Upper lobe of left lung (tissue), 6 donors: ENCODE measurements around the gene ZNF385D. TPM values are rescaled to one million over a fixed set of nuclear protein-coding genes. Genes with fewer than 3 reads are reported as not detected.

Experiments
- ATAC-seq, 2 donors: fragments of 200-7000 bp; cut with Tn5 transposase; one replicate each; pipeline ENCODE4 v1.9.1; 2022; ENCODE audit warnings: mild to moderate bottlenecking in 2 of 2, moderate library complexity in 2 of 2; ENCODE audit not compliant: low FRiP score in 2 of 2
- DNase-seq, 2 donors: peaks; one replicate each; pipeline ENCODE4 v3.0.0-alpha.2; 2019 to 2020
- H3K27ac ChIP-seq, 4 donors: fragments of 200-600 bp; sonication (generic); one replicate each; pipeline ENCODE4 v1.5.1; 2016 to 2019
- H3K27me3 ChIP-seq, 4 donors: fragments of 200-600 bp; sonication (generic); one replicate each; pipeline ENCODE4 v1.5.1; 2017 to 2019
- H3K36me3 ChIP-seq, 4 donors: fragments of 200-600 bp; sonication (generic); one replicate each; pipeline ENCODE4 v1.5.1; 2016 to 2019
- H3K4me1 ChIP-seq, 4 donors: fragments of 200-600 bp; sonication (generic); one replicate each; pipeline ENCODE4 v1.5.1; 2018 to 2019
- H3K4me3 ChIP-seq, 4 donors: fragments of 200-600 bp; sonication (generic); one replicate each; pipeline ENCODE4 v1.5.1; 2017 to 2019; ENCODE audit warnings: mild to moderate bottlenecking in 2 of 4, moderate library complexity in 1 of 4
- H3K9me3 ChIP-seq, 4 donors: fragments of 200-600 bp; sonication (generic); one replicate each; pipeline ENCODE4 v1.5.1; 2018 to 2019
- EP300 ChIP-seq, 4 donors: sonication (generic); formaldehyde crosslinking; IDR thresholded peaks; one replicate each; pipeline ENCODE4 v1.5.1; 2017; ENCODE audit warnings: antibody characterized with exemption in 4 of 4, control low read depth in 2 of 4
- POLR2A ChIP-seq, 4 donors: fragments of 450-650 bp; IDR thresholded peaks; one replicate each; pipeline ENCODE4 v1.5.1; 2016 to 2017; ENCODE audit warnings: antibody characterized with exemption in 4 of 4, mild to moderate bottlenecking in 2 of 4
- POLR2AphosphoS5 ChIP-seq, 2 donors: sonication (generic); formaldehyde crosslinking; IDR thresholded peaks; one replicate each; pipeline ENCODE4 v1.5.1; 2017; ENCODE audit warnings: antibody characterized with exemption in 2 of 2
- WGBS, 2 donors: methylation state at CpG; one replicate each; pipeline ENCODE4 v1.1.5; 2017 to 2018; 5-methylcytosine and 5-hydroxymethylcytosine counted together
- total RNA-seq, 6 donors: library from RNA; depleted of rRNA in 4 of 6; stranded (reverse); fragments of >200 nt in 4 of 6; gene quantifications; one replicate each; pipeline versions ENCODE4 v1.1.0 to v1.2.1, GENCODE V29; 2016 to 2021
- TF ChIP-seq, protein P1 (sequence below), 6 experiments: fragments of 450-650 bp in 4 of 6; fragments of 200-600 bp in 2 of 6; sonication (generic) in 2 of 6; IDR thresholded peaks; one replicate each; pipeline ENCODE4 v1.5.1; 2016 to 2019; ENCODE audit warnings: antibody characterized with exemption in 6 of 6
- donor health status: DM: no; HTN: no; CAD: no; lungs with moderate emphysema.
- donor health status: DM: no; HTN: yes; CAD: no; lungs with severe emphysema.

ZNF385D gene
- total RNA-seq, 6 donors from 2014 or later, result 0.20 to 9.2 (median 0.76) TPM; not detected in 1

DNA sequence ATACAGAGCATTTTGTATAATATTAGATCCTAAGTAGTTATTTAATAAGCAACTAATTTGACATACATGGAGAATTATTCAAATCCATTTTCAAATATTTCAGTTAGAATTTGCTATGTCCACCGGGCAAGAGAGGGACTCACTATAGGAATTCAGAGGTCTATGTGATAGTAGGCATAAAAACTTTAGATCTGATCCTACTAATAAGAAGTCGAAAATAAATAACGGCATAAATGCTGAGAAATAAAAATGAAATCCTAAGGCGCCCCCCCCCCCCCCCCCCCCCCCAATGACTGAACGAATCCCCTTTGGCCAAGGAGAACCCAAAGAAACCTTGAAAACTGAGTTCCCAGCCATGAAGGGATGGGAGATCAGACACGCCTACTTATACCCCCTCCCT, 80.6 kb downstream of the ZNF385D start:
- no peak overlapping the region for H3K27ac ChIP-seq
- H3K4me3 ChIP-seq, result no peak overlapping the region
- H3K4me1 ChIP-seq, result no peaks in the 10 kb centered on the region
- TF ChIP-seq POLR2A (IDR thresholded peaks at IDR 0.05), result no peak
- no peak for TF ChIP-seq POLR2AphosphoS5 (IDR thresholded peaks at IDR 0.05)
- no peak for TF ChIP-seq EP300 (IDR thresholded peaks at IDR 0.05)
- TF ChIP-seq, protein P1, sequence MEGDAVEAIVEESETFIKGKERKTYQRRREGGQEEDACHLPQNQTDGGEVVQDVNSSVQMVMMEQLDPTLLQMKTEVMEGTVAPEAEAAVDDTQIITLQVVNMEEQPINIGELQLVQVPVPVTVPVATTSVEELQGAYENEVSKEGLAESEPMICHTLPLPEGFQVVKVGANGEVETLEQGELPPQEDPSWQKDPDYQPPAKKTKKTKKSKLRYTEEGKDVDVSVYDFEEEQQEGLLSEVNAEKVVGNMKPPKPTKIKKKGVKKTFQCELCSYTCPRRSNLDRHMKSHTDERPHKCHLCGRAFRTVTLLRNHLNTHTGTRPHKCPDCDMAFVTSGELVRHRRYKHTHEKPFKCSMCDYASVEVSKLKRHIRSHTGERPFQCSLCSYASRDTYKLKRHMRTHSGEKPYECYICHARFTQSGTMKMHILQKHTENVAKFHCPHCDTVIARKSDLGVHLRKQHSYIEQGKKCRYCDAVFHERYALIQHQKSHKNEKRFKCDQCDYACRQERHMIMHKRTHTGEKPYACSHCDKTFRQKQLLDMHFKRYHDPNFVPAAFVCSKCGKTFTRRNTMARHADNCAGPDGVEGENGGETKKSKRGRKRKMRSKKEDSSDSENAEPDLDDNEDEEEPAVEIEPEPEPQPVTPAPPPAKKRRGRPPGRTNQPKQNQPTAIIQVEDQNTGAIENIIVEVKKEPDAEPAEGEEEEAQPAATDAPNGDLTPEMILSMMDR (IDR thresholded peaks at IDR 0.05), result no peak
- 80 to 90% methylated on average over 6 of the region's 6 CpGs for WGBS, 2 donors
- no peak for DNase-seq
- ATAC-seq, result no peak
- no peaks in the 10 kb centered on the region for H3K27me3 ChIP-seq
- no peaks in the 10 kb centered on the region for H3K36me3 ChIP-seq
- H3K9me3 ChIP-seq, result no peaks in the 10 kb centered on the region

DNA sequence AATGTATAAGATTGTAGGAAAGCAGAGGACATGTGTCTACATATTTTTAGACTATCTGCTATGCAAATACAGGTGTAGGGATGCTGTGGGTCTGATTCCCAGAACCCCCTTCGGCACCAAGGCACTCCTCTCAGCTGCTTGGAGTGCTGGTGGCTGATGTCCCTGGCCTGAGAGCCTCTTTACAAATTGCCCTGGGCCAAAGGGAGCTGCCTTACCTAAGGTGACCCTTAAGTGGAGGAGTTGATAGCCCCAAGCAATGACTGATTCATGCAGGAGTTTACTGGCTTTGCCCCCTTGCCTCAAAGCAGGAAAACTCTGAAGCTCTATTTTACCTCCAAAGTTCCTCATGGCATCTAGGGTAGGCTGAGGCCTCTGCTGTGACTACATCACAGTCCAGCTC, 83.0 kb downstream of the ZNF385D start:
- 40 to 60% methylated on average over 1 of the region's 1 CpG for WGBS, 2 donors
- no peaks in the 10 kb centered on the region for H3K27me3 ChIP-seq
- H3K27ac ChIP-seq, result no peak overlapping the region
- no peaks in the 10 kb centered on the region for H3K9me3 ChIP-seq
- ATAC-seq, result no peak
- no peak overlapping the region for H3K4me3 ChIP-seq
- TF ChIP-seq, protein P1 (IDR thresholded peaks at IDR 0.05), result no peak
- TF ChIP-seq POLR2A (IDR thresholded peaks at IDR 0.05) (no peak), EP300 (IDR thresholded peaks at IDR 0.05) (no peak), POLR2AphosphoS5 (IDR thresholded peaks at IDR 0.05) (no peak)
- H3K36me3 ChIP-seq, result no peaks in the 10 kb centered on the region
- no peak for DNase-seq
- no peaks in the 10 kb centered on the region for H3K4me1 ChIP-seq

DNA sequence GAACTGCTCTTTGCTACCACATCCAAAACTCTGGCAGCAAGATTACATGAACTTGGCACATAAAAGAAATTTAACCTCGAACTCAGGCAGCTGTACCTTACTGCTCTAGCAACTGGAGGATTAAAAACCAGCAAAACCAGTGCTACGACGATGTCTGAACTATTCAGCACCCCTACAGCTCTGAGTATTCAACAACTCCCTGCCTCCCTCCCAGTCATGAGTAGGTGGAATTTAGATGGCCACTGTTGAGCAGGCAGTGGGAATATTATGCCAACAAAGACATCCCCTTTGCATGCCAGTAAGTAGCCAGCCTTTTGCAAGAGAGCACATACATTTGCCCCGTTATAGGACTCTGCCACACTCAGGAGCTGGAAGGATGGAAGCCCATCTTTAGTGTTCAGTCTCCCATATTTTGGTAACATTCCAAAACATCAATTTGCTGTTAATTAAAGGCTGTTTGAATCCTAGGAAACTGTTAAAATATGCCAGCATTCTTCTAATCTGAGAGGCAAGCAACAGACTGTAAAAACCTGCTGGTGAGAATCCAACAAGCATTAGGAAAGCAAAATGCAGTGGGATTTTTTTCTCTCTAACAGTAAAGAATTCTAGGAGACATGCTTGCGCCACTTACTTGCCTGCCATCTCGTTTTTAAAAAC, 85.4 kb downstream of the ZNF385D start:
- 47 to 67% methylated on average over 6 of the region's 6 CpGs for WGBS, 2 donors
- Histone ChIP-seq H3K27ac (no peak overlapping the region), H3K27me3 (no peaks in the 10 kb centered on the region), H3K9me3 (no peaks in the 10 kb centered on the region), H3K36me3 (no peaks in the 10 kb centered on the region), H3K4me3 (no peak overlapping the region), H3K4me1 (no peaks in the 10 kb centered on the region)
- TF ChIP-seq EP300 (IDR thresholded peaks at IDR 0.05) (no peak), POLR2A (IDR thresholded peaks at IDR 0.05) (no peak), POLR2AphosphoS5 (IDR thresholded peaks at IDR 0.05) (no peak)
- TF ChIP-seq, protein P1 (IDR thresholded peaks at IDR 0.05), result no peak
- DNase-seq (no peak), ATAC-seq (no peak)

DNA sequence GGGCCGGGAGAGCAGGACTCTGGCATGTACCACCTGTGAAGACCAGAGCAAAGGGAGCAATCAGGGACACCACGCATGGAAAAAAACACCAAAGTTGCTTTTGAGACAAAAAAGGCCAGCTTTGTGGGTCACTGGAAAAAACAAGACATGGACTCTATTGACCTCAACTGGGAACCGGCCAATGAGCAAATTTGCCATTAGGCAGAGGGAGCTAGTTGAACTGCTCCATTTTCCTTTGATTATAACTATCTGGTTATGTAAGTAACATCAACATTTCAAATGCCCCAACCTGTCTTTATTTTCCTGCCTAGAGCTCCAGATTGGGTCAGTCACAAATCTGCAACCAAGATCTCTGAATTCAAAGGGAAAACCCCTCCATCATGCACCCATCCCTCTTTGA, 86.0 kb downstream of the ZNF385D start:
- Histone ChIP-seq H3K36me3 (no peaks in the 10 kb centered on the region), H3K27ac (no peak overlapping the region), H3K27me3 (no peaks in the 10 kb centered on the region), H3K4me3 (no peak overlapping the region), H3K9me3 (no peaks in the 10 kb centered on the region), H3K4me1 (no peaks in the 10 kb centered on the region)
- WGBS, 2 donors, result 91 to 99% methylated on average over 3 of the region's 3 CpGs
- no peak for ATAC-seq
- no peak for DNase-seq
- TF ChIP-seq EP300 (IDR thresholded peaks at IDR 0.05), result no peak
- no peak for TF ChIP-seq POLR2AphosphoS5 (IDR thresholded peaks at IDR 0.05)
- TF ChIP-seq, protein P1 (IDR thresholded peaks at IDR 0.05), result no peak
- no peak for TF ChIP-seq POLR2A (IDR thresholded peaks at IDR 0.05)

DNA sequence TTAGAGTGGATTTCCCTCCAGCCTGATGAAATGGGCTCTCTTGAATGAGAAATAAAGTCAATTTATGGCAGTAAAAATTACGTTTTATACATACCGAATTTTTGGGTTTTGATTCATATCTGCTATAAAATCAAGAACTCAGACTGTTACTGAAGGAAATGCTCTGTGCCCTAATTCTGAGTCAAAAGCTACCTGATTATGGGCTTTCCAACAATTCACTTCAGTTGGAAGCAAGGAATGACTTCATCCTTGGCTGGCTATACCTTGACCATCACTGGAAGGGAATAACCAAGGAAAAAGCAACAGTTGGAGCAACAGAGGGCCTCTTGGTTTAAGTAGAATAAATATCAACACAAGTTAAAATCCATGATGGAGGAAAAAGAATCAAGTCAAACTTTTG, 88.6 kb downstream of the ZNF385D start:
- H3K27ac ChIP-seq, result no peak overlapping the region
- ATAC-seq (no peak), DNase-seq (no peak)
- H3K4me3 ChIP-seq, result no peak overlapping the region
- H3K9me3 ChIP-seq, result no peaks in the 10 kb centered on the region
- no peaks in the 10 kb centered on the region for H3K36me3 ChIP-seq
- H3K4me1 ChIP-seq, result no peaks in the 10 kb centered on the region
- TF ChIP-seq POLR2AphosphoS5 (IDR thresholded peaks at IDR 0.05) (no peak), POLR2A (IDR thresholded peaks at IDR 0.05) (no peak), EP300 (IDR thresholded peaks at IDR 0.05) (no peak)
- TF ChIP-seq, protein P1 (IDR thresholded peaks at IDR 0.05), result no peak
- no peaks in the 10 kb centered on the region for H3K27me3 ChIP-seq
- 86 to 92% methylated on average over 2 of the region's 2 CpGs for WGBS, 2 donors
